GM12892 (cell line): ENCODE results near the gene TIGD3.
A peak's percentile ranks its signal among the peaks of the same experiment; 100 is the strongest.

Source experiments
- POLR2A ChIP-seq: IDR thresholded peaks from 2 replicates; pipeline ENCODE4 v1.6.1; 2011; ENCODE audit warnings: low read depth, low read length, control low read depth
- POLR2AphosphoS5 ChIP-seq: IDR thresholded peaks from 2 replicates; pipeline ENCODE4 v1.6.1; 2011; ENCODE audit warnings: low read depth, low read length, control low read depth

- 0 out of 2 replicates have a peak, but pooled peaks have one; percentile 24 for TF ChIP-seq POLR2A
- TF ChIP-seq POLR2AphosphoS5 = no peak
Observed at GRCh38 chr11:65403607-65404121, 49.1 kb downstream of the TIGD3 start.
